Endothelial cell of umbilical vein (primary cell): Measurements from ENCODE around the gene FOXF1. TPM values are rescaled to one million over a fixed set of nuclear protein-coding genes. Genes with fewer than 3 reads are reported as not detected.

ENCODE experiments used
- BruUV-seq: library from RNA; stranded (reverse); fragments of 400-500 nt; replicated peaks from 2 replicates; lab custom pipeline; 2021; lab: Mats Ljungman, UMichigan
- CTCF ChIA-PET: fragments of 300-600, 350-600 bp; sonication (Branson Sonifier 250); formaldehyde crosslinking; loops from one replicate; lab custom pipeline; 2021; ENCODE audit warnings: antibody characterized with exemption, inconsistent platforms; lab: Charles Lee
- POLR2A ChIA-PET: fragments of 300-600, 350-600 bp; sonication (Branson Sonifier 250); formaldehyde crosslinking; loops from one replicate; lab custom pipeline; 2021; ENCODE audit warnings: antibody characterized with exemption, inconsistent platforms; lab: Charles Lee
- DNase-seq: peaks from one replicate; pipeline ENCODE4 v3.0.0-alpha.2; 2011; ENCODE audit warnings: low read depth, low spot score
- FAIRE-seq: peaks from 2 replicates; lab custom pipeline; 2011; peaks lifted over from hg19 to GRCh38; lab: Jason Lieb, UNC
- H2AFZ ChIP-seq: 2 replicates; pipeline ENCODE4 v1.6.0; 2012; ENCODE audit warnings: low read depth, low read length, control low read depth, inconsistent platforms
- H3K27ac ChIP-seq: 2 replicates; pipeline ENCODE4 v1.5.1; 2011; ENCODE audit warnings: low read depth, mild to moderate bottlenecking, control low read depth, low read length, moderate library complexity; ENCODE audit not compliant: insufficient read depth
- H3K27me3 ChIP-seq, 2 experiments: 2 replicates each; pipeline versions ENCODE4 v1.6.0 to v1.6.1; 2011; ENCODE audit warnings: low read length in 2 of 2, mixed read lengths in 1 of 2; ENCODE audit not compliant: control insufficient read depth in 2 of 2, insufficient read depth in 2 of 2
- H3K36me3 ChIP-seq, 2 experiments: 2 replicates in 1 of 2; 3 replicates in 1 of 2; pipeline ENCODE4 v1.5.1; 2011; ENCODE audit warnings: low read length in 2 of 2, mild to moderate bottlenecking in 1 of 2, moderate library complexity in 1 of 2; ENCODE audit not compliant: control insufficient read depth in 2 of 2, insufficient read depth in 2 of 2; ENCODE audit errors: extremely low read depth in 1 of 2
- H3K4me1 ChIP-seq: 3 replicates; pipeline ENCODE4 v1.5.1; 2011; ENCODE audit warnings: mild to moderate bottlenecking, low read length; ENCODE audit not compliant: control insufficient read depth, insufficient read depth; ENCODE audit errors: extremely low read depth
- H3K4me2 ChIP-seq: 2 replicates; pipeline ENCODE4 v1.6.1; 2011; ENCODE audit warnings: low read length, control low read depth, mixed read lengths; ENCODE audit not compliant: insufficient read depth
- H3K4me3 ChIP-seq, 3 experiments: fragments of 200-600 bp in 1 of 3; sonication (generic), shearing (Covaris generic) in 1 of 3; replicated peaks in 1 of 3; 2 replicates each; pipeline ENCODE4 v1.5.1; 2011 to 2016; ENCODE audit warnings: control low read depth in 3 of 3, low read length in 3 of 3, mild to moderate bottlenecking in 2 of 3, inconsistent platforms in 1 of 3, low read depth in 1 of 3, moderate library complexity in 1 of 3; ENCODE audit not compliant: insufficient read depth in 1 of 3
- H3K79me2 ChIP-seq: 2 replicates; pipeline ENCODE4 v1.6.0; 2012; ENCODE audit warnings: low read length, inconsistent platforms; ENCODE audit not compliant: control insufficient read depth, insufficient read depth
- H3K9ac ChIP-seq: replicated peaks from 2 replicates; pipeline ENCODE3; 2011; ENCODE audit warnings: low read length, control low read depth; ENCODE audit not compliant: insufficient read depth; ENCODE audit errors: extremely low read depth
- H3K9me1 ChIP-seq: replicated peaks from 3 replicates; pipeline ENCODE4 v1.6.0; 2011; ENCODE audit warnings: mild to moderate bottlenecking, low read length; ENCODE audit not compliant: control insufficient read depth, insufficient read depth; ENCODE audit errors: extremely low read depth
- H3K9me3 ChIP-seq: replicated peaks from 2 replicates; pipeline ENCODE4 v1.5.1; 2012; ENCODE audit warnings: low read length, inconsistent platforms; ENCODE audit not compliant: control insufficient read depth, insufficient read depth
- H4K20me1 ChIP-seq: replicated peaks from 2 replicates; pipeline ENCODE3; 2011; ENCODE audit warnings: mild to moderate bottlenecking, low read length; ENCODE audit not compliant: control insufficient read depth, insufficient read depth; ENCODE audit errors: extremely low read depth
- CTCF ChIP-seq, 2 donors: IDR thresholded peaks; 1 replicate in 1 of 2; 2 replicates in 1 of 2; pipeline ENCODE4 v1.5.1; 2011; ENCODE audit warnings: low read length in 2 of 2, mild to moderate bottlenecking in 2 of 2, moderate library complexity in 2 of 2, control low read depth in 1 of 2, inconsistent platforms in 1 of 2, low read depth in 1 of 2; ENCODE audit not compliant: insufficient read depth in 1 of 2; ENCODE audit errors: extremely low read depth in 1 of 2
- EZH2 ChIP-seq: IDR thresholded peaks from 2 replicates; pipeline ENCODE4 v1.6.1; 2012; ENCODE audit warnings: borderline replicate concordance, low read depth, mild to moderate bottlenecking, moderate library complexity, low read length, inconsistent platforms; ENCODE audit not compliant: severe bottlenecking
- FOS ChIP-seq: IDR thresholded peaks from 2 replicates; pipeline ENCODE4 v1.6.1; 2011; ENCODE audit warnings: mild to moderate bottlenecking, low read length, moderate library complexity, borderline replicate concordance; ENCODE audit not compliant: insufficient read depth
- GATA2 ChIP-seq: IDR thresholded peaks from 2 replicates; pipeline ENCODE4 v1.7.0; 2011; ENCODE audit warnings: low read depth, mild to moderate bottlenecking, moderate library complexity, mixed read lengths, low read length; ENCODE audit not compliant: insufficient read length, insufficient read depth
- JUN ChIP-seq: IDR thresholded peaks from 2 replicates; pipeline ENCODE4 v1.6.1; 2011; ENCODE audit warnings: borderline replicate concordance, low read depth; ENCODE audit not compliant: insufficient read length, insufficient read depth
- MAX ChIP-seq: IDR thresholded peaks from 2 replicates; pipeline ENCODE4 v1.6.1; 2011; ENCODE audit not compliant: insufficient read depth, insufficient read length
- MYC ChIP-seq: IDR thresholded peaks from one replicate; pipeline ENCODE4 v1.6.1; 2011; ENCODE audit warnings: mild to moderate bottlenecking, low read depth, low read length
- POLR2A ChIP-seq: IDR thresholded peaks from 2 replicates; pipeline ENCODE4 v1.6.1; 2012; ENCODE audit warnings: low read depth, mild to moderate bottlenecking, control low read depth, low read length
- POLR2AphosphoS5 ChIP-seq: IDR thresholded peaks from 2 replicates; pipeline ENCODE4 v1.6.1; 2012; ENCODE audit warnings: low read depth, mild to moderate bottlenecking, control low read depth, low read length, moderate library complexity; ENCODE audit not compliant: insufficient read depth
- dilution Hi-C: fragments of 300-500 bp; cut with MboI; formaldehyde crosslinking; loops from one replicate; pipeline ENCODE4 v1.15.0; 2019; ENCODE audit warnings: low sequenced_read_pairs; ENCODE audit not compliant: extremely low pct_ligation_motif_present
- intact Hi-C: fragments of 100-400 bp; cut with micrococcal nuclease; formaldehyde crosslinking; loops from one replicate; pipeline ENCODE4 v1.10.0; 2022
- polyA plus RNA-seq, 4 experiments: library from polyadenylated mRNA; depleted of rRNA in 3 of 4; stranded (reverse) in 3 of 4; unstranded in 1 of 4; fragments of >200 nt; gene quantifications; 2 replicates each; pipeline versions ENCODE4 v1.2.1 to v1.2.3, GENCODE V29; 2011 to 2012; ENCODE audit warnings: missing spikeins in 1 of 4
- total RNA-seq: library from RNA; stranded (reverse); gene quantifications from 2 replicates; pipeline ENCODE4 v1.2.3, GENCODE V29; 2021

The FOXF1 gene
- total and polyA plus RNA-seq, 2 donors (not counting 3 experiments of a cell fraction or from before 2014, with no cell fraction given): 1.0 to 1.1 TPM

- FAIRE-seq: no peak
These were observed 46.2 kb downstream of the FOXF1 start for GRCh38 chr16:86556576-86556975.

More at GRCh38 chr16:86556576-86556975, 46.2 kb downstream of the FOXF1 start:
- Histone ChIP-seq H3K4me3 (no peak overlapping the region), H3K27ac (no peak overlapping the region), H3K9ac (no peak overlapping the region), H3K4me1 (peaks cover 12% of the 10 kb centered on the region), H3K36me3 (no peaks in the 10 kb centered on the region), H3K9me1 (no peaks in the 10 kb centered on the region), H3K27me3 (peaks cover 3 to 5% of the 10 kb centered on the region in 2 experiments), H3K4me2 (no peak overlapping the region), H3K79me2 (peaks cover 12% of the 10 kb centered on the region), H2AFZ (no peak overlapping the region), H4K20me1 (no peaks in the 10 kb centered on the region), H3K9me3 (no peaks in the 10 kb centered on the region)
- BruUV-seq: no TSS peak
- TF ChIP-seq FOS (no peak), POLR2AphosphoS5 (no peak), POLR2A (no peak), MAX (no peak), EZH2 (no peak), MYC (no peak), CTCF (IDR thresholded peaks at IDR 0.05; ENCODE audit: extremely low read depth in 1 of 2, insufficient read depth in 1 of 2, low read depth in 1 of 2, low read length in 2 of 2) (no peak), GATA2 (no peak), JUN (no peak)
- ChIA-PET POLR2A (no interaction called here), CTCF (interaction anchor here (0.9 to 2.4 kb wide), 2 partner anchors 506 to 722 kb away, joined by 3 to 11 read pairs; no protein-coding TSS in a partner anchor)
- dilution Hi-C loops: no loop called here
- intact Hi-C loops: no loop called here
- no peak for DNase-seq
